ENCODE measurements around the gene DNAH2. TPM values are rescaled to one million over a fixed set of nuclear protein-coding genes. Genes with fewer than 3 reads are reported as not detected.
A peak's percentile ranks its signal among the peaks of the same experiment; 100 is the strongest.
"Not testable (repeated sequence)": the region's sequence is repeated elsewhere in the genome, so short reads cannot be mapped to it uniquely, and the experiment has no call there.

The DNAH2 gene
- total RNA-seq, 1 donor from 2014 or later = 0.05 TPM

DNA sequence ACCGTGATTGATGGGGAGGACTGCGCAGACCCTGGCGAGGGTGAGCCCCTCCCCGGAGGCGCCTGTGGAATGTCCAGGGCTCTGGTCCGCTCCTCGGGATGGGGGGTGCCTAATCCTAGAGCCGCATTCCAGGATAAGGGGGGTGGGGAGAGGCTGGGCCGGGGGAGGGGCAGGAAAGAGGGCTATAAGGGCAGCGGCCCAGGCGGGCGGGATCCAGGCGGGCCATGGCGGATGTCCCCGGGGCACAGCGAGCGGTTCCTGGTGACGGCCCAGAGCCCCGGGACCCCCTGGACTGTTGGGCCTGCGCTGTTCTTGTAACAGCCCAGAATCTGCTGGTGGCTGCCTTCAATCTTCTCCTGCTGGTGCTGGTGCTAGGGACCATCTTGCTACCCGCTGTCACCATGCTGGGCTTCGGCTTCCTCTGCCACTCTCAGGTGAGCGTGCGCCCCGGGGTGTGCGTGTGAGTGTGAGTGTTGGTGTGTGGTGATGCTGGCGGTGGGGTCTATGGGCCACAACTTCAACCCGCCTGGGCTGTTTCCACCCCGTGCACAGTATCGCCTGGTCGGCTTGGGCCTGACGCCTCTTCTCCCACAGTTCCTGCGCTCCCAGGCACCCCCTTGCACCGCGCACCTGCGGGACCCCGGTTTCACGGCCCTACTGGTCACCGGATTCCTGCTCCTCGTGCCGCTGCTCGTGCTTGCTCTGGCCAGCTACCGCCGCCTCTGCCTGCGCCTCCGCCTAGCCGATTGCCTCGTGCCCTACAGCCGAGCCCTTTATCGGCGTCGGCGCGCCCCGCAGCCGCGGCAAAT lies 137.5 kb downstream of the DNAH2 start, which contains the start of gene TMEM88:
Gene TMEM88 (plus strand): TSS at position 216 of the 809 bp plus-strand sequence. CDS start 9 bp downstream, at position 225.
- intact Hi-C loops (cut with micrococcal nuclease) = loop anchor here (5.0 kb wide), 1 partner anchor 33 kb away; no protein-coding TSS in a partner anchor
- peak; percentile 62 for DNase-seq
- no peak for ATAC-seq

DNA sequence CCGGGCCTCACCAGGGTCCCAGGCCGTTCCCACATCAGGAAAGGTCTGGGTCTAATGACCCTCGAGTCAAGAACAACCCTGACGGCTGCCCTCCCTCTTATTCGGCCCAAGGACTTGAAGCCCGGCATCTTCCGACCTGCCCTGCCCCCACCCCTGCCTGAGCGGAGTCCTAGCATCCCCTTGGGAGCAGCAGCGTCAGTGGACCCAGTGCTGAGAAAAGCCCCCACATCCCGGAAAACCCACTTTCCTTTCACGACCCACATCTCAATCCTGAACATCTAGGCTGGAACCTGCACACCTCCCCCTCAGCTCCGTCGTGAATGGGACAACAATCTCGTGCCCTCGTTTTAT lies 138.1 kb downstream of the DNAH2 start:
- intact Hi-C loops (cut with micrococcal nuclease) = loop anchor here (5.0 kb wide), 1 partner anchor 33 kb away; no protein-coding TSS in a partner anchor
- ATAC-seq = no peak
- peak; percentile 54 for DNase-seq

DNA sequence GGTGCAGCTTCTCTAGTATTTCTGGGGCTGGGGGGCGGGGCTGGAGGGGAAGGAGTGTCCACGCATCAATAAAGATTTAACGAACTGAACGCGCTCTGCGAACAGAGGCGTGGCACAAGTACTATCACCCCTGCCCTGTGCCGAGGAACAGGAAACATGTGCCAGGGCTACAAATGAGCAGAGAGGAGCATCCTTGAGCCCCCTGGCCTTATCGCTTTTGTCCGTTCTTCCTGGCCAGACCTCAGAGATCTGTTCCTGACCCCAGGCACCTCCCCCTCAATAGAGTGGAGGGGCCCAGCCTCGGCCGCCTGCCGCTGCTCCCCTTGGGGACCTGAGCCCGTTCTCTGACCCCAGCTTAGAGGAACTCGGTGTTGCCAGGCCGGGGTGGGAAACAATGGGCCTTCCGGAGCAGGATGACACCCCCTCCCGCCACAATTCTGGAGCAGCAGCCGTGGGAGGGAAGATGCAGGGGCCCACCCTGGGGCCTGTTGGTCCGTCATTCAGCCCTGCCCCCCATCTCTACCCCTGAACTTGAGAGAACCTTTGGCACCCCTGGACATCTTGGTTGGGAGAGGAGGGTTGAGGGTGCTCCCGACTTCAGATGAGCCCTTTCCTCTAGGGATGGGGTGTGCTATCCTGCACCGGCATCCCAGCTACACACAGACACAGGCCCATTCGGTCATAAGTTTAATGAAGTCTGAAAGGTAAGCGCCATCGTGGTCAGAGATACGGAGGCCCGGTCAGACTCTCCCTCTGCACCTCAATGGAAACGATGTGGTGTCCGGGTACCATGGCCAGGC lies 138.7 kb downstream of the DNAH2 start:
- ATAC-seq (peak; percentile 2), DNase-seq (peak; percentile 75)
- intact Hi-C loops (cut with micrococcal nuclease) = loop anchor here (5.0 kb wide), 1 partner anchor 34 kb away; no protein-coding TSS in a partner anchor

DNA sequence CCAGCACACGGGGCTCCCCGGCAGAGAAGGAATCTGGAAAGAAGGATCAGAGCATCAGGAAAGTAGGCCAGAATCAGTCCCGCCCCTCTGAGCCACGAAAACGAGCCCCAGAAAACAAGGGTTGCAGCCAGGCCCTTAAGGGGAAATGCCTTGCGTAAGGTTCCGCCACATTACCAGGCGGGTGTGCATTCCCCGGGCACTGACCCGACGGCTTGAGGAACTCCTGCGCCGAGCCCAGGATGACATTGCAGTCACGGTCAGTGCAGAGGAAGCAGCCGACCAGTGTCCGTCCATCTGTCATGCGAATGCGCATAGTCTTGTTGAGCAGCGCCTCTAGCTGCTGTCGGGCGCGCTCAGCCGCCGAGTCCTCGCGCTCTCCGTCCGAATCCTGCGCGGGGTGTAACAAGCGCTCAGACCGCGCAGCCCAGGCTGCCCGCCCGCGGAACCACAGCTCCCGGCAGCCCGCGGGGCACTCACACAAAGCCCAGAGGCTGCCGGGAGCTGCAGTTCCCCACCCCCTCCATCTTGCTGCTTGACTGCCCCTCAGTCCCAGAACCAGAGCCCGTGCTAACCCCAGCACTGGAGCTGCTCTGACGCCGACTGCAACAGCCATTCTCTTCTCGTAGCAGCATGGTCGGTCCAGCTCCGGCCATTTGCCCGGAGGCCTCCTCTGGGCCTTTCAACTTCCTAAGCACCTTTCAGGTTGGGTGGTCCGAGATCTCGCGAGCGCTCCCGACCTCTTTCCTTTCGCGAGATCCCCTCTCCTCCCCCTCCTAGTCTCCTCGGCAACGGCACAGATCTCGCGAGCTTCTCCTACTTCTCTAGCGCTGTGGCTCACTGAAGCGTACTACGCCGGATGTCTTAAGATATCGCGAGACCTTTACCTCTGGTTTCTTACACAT lies 139.5 kb downstream of the DNAH2 start, which contains the start of gene NAA38:
Gene NAA38 (minus strand): TSS at position 749 of the 902 bp plus-strand sequence. CDS start 96 bp downstream, at position 653.
- DNase-seq (peak; percentile 97), ATAC-seq (peak; percentile 87)
- intact Hi-C loops (cut with micrococcal nuclease) = loop anchor here (5.0 kb wide), 1 partner anchor 35 kb away; no protein-coding TSS in a partner anchor

GRCh38 chr17:7857713-7858521 lies 140.4 kb downstream of the DNAH2 start, which contains the start of gene CYB5D1:
Gene CYB5D1, plus strand, starts transcription at chr17:7858003. Its CDS starts 132 bp downstream, at chr17:7858135.
- peak; percentile 70 for ATAC-seq
- peak; percentile 89 for DNase-seq
- intact Hi-C loops (cut with micrococcal nuclease) = loop anchor here (5.0 kb wide), 1 partner anchor 36 kb away; no protein-coding TSS in a partner anchor

DNA sequence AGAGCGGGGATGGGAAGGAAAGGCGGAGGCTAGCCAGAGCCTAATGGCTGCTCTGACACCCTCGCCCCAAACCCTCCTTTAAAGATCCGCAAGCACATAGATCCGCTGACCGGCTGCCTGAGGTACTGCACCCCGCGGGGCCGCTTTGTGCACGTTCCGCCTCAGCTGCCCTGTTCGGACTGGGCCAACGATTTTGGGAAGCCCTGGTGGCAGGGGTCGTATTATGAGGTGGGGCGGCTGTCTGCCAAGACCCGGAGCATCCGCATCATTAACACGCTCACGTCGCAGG lies 140.9 kb downstream of the DNAH2 start:
- intact Hi-C loops (cut with micrococcal nuclease) = loop anchor here (5.0 kb wide), 1 partner anchor 36 kb away; no protein-coding TSS in a partner anchor
- ATAC-seq (peak; percentile 4), DNase-seq (peak; percentile 61)

DNA sequence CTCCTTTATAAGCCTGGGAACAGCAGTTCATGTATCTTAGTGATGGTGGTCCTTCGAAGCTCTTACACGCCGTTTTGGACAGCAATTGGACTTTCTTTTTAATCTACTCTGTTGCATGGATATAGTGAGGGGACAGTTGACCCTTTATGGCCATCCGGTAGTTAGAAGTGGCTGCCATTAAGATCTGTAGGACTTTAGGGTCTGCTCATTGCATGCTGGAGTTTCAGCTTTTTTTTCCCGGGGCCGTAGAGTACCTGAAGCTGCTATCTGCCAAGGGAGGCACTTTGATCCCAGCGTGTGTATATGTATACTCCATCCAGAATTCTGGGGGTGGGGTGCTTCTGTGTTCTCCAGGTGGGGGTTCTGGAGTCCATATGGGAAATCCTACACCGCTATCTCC lies 141.5 kb downstream of the DNAH2 start:
- intact Hi-C loops (cut with micrococcal nuclease) = loop anchor here (5.0 kb wide), 1 partner anchor 37 kb away; no protein-coding TSS in a partner anchor
- ATAC-seq (no peak), DNase-seq (no peak)

DNA sequence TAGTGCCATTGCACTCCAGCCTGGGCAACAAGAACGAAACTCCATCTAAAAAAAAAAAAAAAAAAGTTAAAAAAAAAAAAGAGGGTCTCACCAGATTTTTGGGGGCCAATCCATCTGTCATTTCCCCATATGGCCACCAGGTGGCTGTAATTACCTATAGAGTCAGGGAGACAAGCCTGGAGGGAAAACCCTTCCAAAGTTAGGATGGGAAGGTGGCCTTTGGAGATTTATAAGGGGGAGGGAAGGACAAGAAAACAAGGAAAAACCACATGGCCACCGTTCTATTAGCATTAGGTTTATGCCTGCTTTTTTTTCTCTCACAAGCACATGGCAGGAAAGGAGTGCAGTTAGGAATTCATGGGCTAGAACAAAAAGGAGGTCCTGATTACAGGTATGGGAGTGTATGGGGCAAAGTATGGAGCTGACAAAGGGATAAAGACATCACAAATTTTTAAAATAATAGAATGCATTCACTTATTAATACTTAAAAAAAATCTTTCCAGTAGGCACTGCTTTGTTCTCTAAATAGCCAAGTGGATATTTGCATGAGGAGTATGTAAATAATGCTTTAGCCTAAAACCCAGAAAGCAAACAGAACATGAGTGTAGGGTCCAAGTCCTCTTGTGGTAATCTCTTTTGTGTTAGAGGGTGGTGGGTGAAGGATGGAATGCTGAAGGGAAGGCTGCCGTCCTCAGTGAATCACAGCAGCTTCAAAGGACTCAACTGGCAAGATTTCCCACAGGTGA lies 145.3 kb downstream of the DNAH2 start:
- no peak for ATAC-seq
- no peak for DNase-seq
- intact Hi-C loops (cut with micrococcal nuclease) = loop anchor here (10.0 kb wide), 3 partner anchors 52 to 132 kb away; partner anchors contain the start of gene RNF227

DNA sequence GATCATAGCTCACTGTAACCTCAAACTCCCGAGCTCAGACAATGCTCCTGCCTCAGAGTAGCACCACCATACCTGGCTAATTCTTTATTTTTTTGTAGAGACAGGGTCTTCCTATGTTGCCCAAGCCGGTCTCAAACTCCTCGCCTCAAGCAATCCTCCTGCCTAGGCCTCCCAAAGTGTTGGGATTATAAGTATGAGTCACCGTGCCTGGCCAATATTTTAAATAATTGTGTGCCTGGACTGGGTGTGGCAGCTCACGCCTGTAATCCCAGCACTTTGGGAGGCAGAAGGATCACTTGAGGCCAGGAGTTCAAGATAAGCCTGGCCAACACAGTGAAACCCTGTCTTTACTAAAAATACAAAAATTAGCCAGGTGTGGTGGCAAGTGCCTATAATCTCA lies 146.8 kb downstream of the DNAH2 start:
- not testable (repeated sequence) for ATAC-seq, DNase-seq
- intact Hi-C loops (cut with micrococcal nuclease) = loop anchor here (10.0 kb wide), 3 partner anchors 50 to 130 kb away; partner anchors contain the start of gene RNF227

GRCh38 chr17:7864995-7865650 lies 147.6 kb downstream of the DNAH2 start:
- DNase-seq = no peak
- no peak for ATAC-seq

GRCh38 chr17:7867881-7868329 lies 150.4 kb downstream of the DNAH2 start:
- DNase-seq (no peak), ATAC-seq (no peak)
- intact Hi-C loops (cut with micrococcal nuclease) = loop anchor here (10.0 kb wide), 3 partner anchors 47 to 133 kb away; partner anchors contain the start of gene RNF227

More at GRCh38 chr17:7864995-7865650, 147.6 kb downstream of the DNAH2 start:
- intact Hi-C loops (cut with micrococcal nuclease) = loop anchor here (10.0 kb wide), 3 partner anchors 50 to 130 kb away; partner anchors contain the start of gene RNF227

DNA sequence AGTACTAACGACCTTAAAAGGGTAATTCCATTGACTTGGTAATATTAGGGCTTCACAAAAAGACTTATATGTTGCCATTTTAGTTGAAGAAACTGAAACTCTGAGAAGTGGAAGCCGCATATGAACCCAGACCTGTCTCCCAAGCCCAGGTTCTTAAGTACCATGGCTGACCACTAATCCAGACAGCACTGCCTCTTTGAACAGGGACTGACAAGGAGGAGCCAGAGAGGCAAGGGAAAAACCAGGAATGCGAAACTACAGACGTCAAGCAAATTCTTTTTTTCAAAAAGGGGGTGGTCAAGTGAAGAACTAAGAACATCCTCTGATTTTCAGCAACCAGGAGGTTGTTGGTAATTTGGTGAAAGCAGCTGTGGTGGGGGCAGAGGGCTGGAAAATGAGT lies 155.5 kb downstream of the DNAH2 start:
- intact Hi-C loops (cut with micrococcal nuclease) = no loop called here
- DNase-seq (no peak), ATAC-seq (no peak)

- DNase-seq (no peak), ATAC-seq (no peak)
- intact Hi-C loops (cut with micrococcal nuclease) = no loop called here
Observed at GRCh38 chr17:7875804-7876370, 158.3 kb downstream of the DNAH2 start.

DNA sequence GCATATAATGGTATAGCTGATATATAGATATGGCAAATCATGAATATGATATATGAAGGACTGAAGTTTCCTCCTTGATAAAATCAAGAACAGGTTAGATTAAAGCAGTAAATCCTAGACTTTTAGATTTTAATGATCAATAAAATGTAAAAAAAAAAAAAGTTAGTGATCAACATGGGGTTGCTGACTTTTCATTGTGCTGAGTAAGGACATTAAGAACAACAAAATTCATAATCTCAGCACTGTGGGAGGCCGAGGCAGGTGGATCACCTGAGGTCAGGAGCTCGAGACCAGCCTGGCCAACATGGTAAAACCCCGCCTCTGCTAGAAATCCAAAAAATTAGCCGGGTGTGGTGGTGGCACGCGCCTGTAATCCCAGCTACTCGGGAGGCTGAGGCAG lies 160.7 kb downstream of the DNAH2 start:
- DNase-seq (no peak), ATAC-seq (no peak)
- intact Hi-C loops (cut with micrococcal nuclease) = no loop called here

DNA sequence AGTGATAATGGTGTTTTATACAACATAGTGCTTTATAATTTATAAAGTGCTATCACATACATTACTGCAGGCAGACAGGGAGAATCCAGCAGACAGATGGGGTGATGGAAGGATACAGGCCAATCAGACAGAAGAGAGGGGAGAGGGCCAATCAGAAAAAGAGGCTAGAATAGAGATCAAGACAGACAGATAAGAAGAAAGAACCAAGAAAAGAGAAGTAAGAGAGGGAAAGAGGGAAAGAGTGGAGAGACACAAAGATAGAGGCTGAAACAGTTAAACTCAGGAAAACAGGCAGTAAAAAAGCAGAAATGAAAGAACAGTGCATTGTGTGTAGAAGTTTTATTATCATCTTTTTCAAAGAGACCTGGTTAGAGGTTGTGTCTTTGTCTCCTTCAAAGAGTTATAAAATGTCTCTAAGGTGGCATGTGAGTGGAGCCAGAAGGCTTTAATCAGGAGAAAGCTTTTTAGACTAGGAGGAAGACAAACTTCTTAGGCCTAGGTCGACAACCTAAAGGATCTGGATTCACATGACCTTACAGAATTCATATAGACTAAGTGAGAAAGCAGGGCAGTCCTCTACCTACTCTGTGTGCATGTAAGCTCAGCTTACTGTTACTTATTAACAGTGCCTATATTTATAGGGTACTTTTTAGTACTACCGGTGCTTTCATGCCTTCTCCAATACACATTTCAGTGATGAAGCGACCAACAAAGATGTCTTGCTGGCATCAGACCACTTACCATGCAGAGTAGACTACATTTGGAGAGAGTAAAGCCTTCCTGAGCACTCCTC lies 162.7 kb downstream of the DNAH2 start:
- no peak for DNase-seq
- ATAC-seq = no peak
- intact Hi-C loops (cut with micrococcal nuclease) = no loop called here

Data from left ventricle myocardium superior (tissue), 1 donor.